ENCODE measurements around the gene SECISBP2. TPM values are rescaled to one million over a fixed set of nuclear protein-coding genes. Genes with fewer than 3 reads are reported as not detected.
A peak's percentile ranks its signal among the peaks of the same experiment; 100 is the strongest.
"Not testable (repeated sequence)": the region's sequence is repeated elsewhere in the genome, so short reads cannot be mapped to it uniquely, and the experiment has no call there.

The SECISBP2 gene
- total RNA-seq, 1 experiment from 2014 or later: 51.6 TPM

- DNase-seq: no peak
- Histone ChIP-seq H3K4me3 (ENCODE audit: insufficient read depth, low read depth, low read length) (no peak overlapping the region), H3K27me3 (ENCODE audit: control insufficient read depth, insufficient read depth, low read length) (no peaks in the 10 kb centered on the region), H3K36me3 (replicated peaks; ENCODE audit: control insufficient read depth, insufficient read depth, low read length) (peaks cover 36% of the 10 kb centered on the region)
Measured at GRCh38 chr9:89361816-89362646, 43.7 kb downstream of the SECISBP2 start.

- peak; percentile 41 for DNase-seq
- no peaks in the 10 kb centered on the region for H3K27me3 ChIP-seq (ENCODE audit: control insufficient read depth, insufficient read depth, low read length)
- peaks cover 29% of the 10 kb centered on the region for H3K36me3 ChIP-seq (replicated peaks; ENCODE audit: control insufficient read depth, insufficient read depth, low read length)
- H3K4me3 ChIP-seq (ENCODE audit: insufficient read depth, low read depth, low read length): no peak overlapping the region
Measured at GRCh38 chr9:89362647-89363310, 44.5 kb downstream of the SECISBP2 start.

- Histone ChIP-seq H3K4me3 (ENCODE audit: insufficient read depth, low read depth, low read length) (no peak overlapping the region), H3K36me3 (replicated peaks; ENCODE audit: control insufficient read depth, insufficient read depth, low read length) (peaks cover 24% of the 10 kb centered on the region), H3K27me3 (ENCODE audit: control insufficient read depth, insufficient read depth, low read length) (no peaks in the 10 kb centered on the region)
- peak; percentile 33 for DNase-seq
Measured at GRCh38 chr9:89363311-89363670, 45.0 kb downstream of the SECISBP2 start.

GRCh38 chr9:89363921-89364665 is 45.8 kb downstream of the SECISBP2 start:
- DNase-seq: peak; percentile 42
- Histone ChIP-seq H3K27me3 (ENCODE audit: control insufficient read depth, insufficient read depth, low read length) (no peaks in the 10 kb centered on the region), H3K36me3 (replicated peaks; ENCODE audit: control insufficient read depth, insufficient read depth, low read length) (peaks cover 19% of the 10 kb centered on the region), H3K4me3 (ENCODE audit: insufficient read depth, low read depth, low read length) (no peak overlapping the region)

- H3K36me3 ChIP-seq (replicated peaks; ENCODE audit: control insufficient read depth, insufficient read depth, low read length): peaks cover 16% of the 10 kb centered on the region
- no peaks in the 10 kb centered on the region for H3K27me3 ChIP-seq (ENCODE audit: control insufficient read depth, insufficient read depth, low read length)
- no peak overlapping the region for H3K4me3 ChIP-seq (ENCODE audit: insufficient read depth, low read depth, low read length)
- peak; percentile 64 for DNase-seq
Measured at GRCh38 chr9:89364666-89365531, 46.6 kb downstream of the SECISBP2 start.

- no peaks in the 10 kb centered on the region for H3K27me3 ChIP-seq (ENCODE audit: control insufficient read depth, insufficient read depth, low read length)
- no peak overlapping the region for H3K4me3 ChIP-seq (ENCODE audit: insufficient read depth, low read depth, low read length)
- DNase-seq: no peak
- peaks cover 13% of the 10 kb centered on the region for H3K36me3 ChIP-seq (replicated peaks; ENCODE audit: control insufficient read depth, insufficient read depth, low read length)
Measured at GRCh38 chr9:89365532-89365912, 47.2 kb downstream of the SECISBP2 start.

- Histone ChIP-seq H3K27me3 (ENCODE audit: control insufficient read depth, insufficient read depth, low read length) (no peaks in the 10 kb centered on the region), H3K4me3 (ENCODE audit: insufficient read depth, low read depth, low read length) (no peak overlapping the region), H3K36me3 (replicated peaks; ENCODE audit: control insufficient read depth, insufficient read depth, low read length) (peaks cover 5% of the 10 kb centered on the region)
- DNase-seq: peak; percentile 33
Measured at GRCh38 chr9:89366711-89367110, 48.4 kb downstream of the SECISBP2 start.

GRCh38 chr9:89367281-89367680 is 49.0 kb downstream of the SECISBP2 start:
- Histone ChIP-seq H3K4me3 (ENCODE audit: insufficient read depth, low read depth, low read length) (no peak overlapping the region), H3K36me3 (replicated peaks; ENCODE audit: control insufficient read depth, insufficient read depth, low read length) (no peaks in the 10 kb centered on the region; the same call in none of the 2 replicates), H3K27me3 (ENCODE audit: control insufficient read depth, insufficient read depth, low read length) (no peaks in the 10 kb centered on the region)
- DNase-seq: peak; percentile 33

GRCh38 chr9:89367726-89368437 is 49.6 kb downstream of the SECISBP2 start:
- Histone ChIP-seq H3K27me3 (ENCODE audit: control insufficient read depth, insufficient read depth, low read length) (no peaks in the 10 kb centered on the region), H3K36me3 (replicated peaks; ENCODE audit: control insufficient read depth, insufficient read depth, low read length) (no peaks in the 10 kb centered on the region; the same call in 1 of the 2 replicates), H3K4me3 (ENCODE audit: insufficient read depth, low read depth, low read length) (no peak overlapping the region)
- DNase-seq: peak; percentile 42

GRCh38 chr9:89368550-89368949 is 50.2 kb downstream of the SECISBP2 start:
- Histone ChIP-seq H3K4me3 (ENCODE audit: insufficient read depth, low read depth, low read length) (no peak overlapping the region), H3K27me3 (ENCODE audit: control insufficient read depth, insufficient read depth, low read length) (no peaks in the 10 kb centered on the region), H3K36me3 (replicated peaks; ENCODE audit: control insufficient read depth, insufficient read depth, low read length) (no peaks in the 10 kb centered on the region; the same call in 1 of the 2 replicates)
- DNase-seq: peak; percentile 30

GRCh38 chr9:89368978-89369377 is 50.7 kb downstream of the SECISBP2 start:
- H3K4me3 ChIP-seq (ENCODE audit: insufficient read depth, low read depth, low read length): no peak overlapping the region
- no peaks in the 10 kb centered on the region; the same call in 1 of the 2 replicates for H3K36me3 ChIP-seq (replicated peaks; ENCODE audit: control insufficient read depth, insufficient read depth, low read length)
- H3K27me3 ChIP-seq (ENCODE audit: control insufficient read depth, insufficient read depth, low read length): no peaks in the 10 kb centered on the region
- no peak for DNase-seq

GRCh38 chr9:89370593-89370992 is 52.3 kb downstream of the SECISBP2 start:
- no peak for DNase-seq
- H3K4me3 ChIP-seq (ENCODE audit: insufficient read depth, low read depth, low read length): no peak overlapping the region
- no peaks in the 10 kb centered on the region for H3K27me3 ChIP-seq (ENCODE audit: control insufficient read depth, insufficient read depth, low read length)
- no peaks in the 10 kb centered on the region; the same call in 1 of the 2 replicates for H3K36me3 ChIP-seq (replicated peaks; ENCODE audit: control insufficient read depth, insufficient read depth, low read length)

GRCh38 chr9:89371791-89372190 is 53.5 kb downstream of the SECISBP2 start:
- not testable (repeated sequence) for H3K27me3 ChIP-seq (ENCODE audit: control insufficient read depth, insufficient read depth, low read length); H3K4me3 ChIP-seq (ENCODE audit: insufficient read depth, low read depth, low read length); H3K36me3 ChIP-seq (replicated peaks; ENCODE audit: control insufficient read depth, insufficient read depth, low read length); DNase-seq

Measured in H7 (cell line).